HG03575 (cell line): ENCODE measurements around the gene CLPTM1L.

ENCODE experiments used
- ATAC-seq: cut with Tn5 transposase; IDR thresholded peaks from one replicate; pipeline ENCODE4 v1.9.1; 2021; ENCODE audit not compliant: unreplicated experiment, insufficient number of reproducible peaks, low FRiP score; ENCODE audit errors: extremely low read depth

The CLPTM1L gene

DNA sequence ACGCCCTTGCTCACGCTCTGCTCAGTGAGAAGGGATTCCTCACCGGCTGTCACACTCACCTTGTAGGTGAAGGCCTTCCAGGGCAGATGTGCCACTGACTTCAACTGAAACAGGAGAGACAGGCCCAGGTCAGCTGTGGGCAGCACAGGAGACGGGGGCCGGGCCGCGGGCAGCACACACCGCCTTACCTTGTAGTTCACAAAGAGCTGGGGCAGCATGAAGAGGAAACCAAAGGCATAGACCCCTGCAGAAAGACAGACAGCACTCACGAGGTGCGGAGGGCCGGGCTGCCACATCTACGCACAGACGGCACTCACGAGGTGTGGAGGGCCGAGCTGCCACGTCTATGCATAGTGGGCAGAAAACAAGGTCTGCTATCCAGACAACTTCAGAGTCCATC is 23.3 kb downstream of the CLPTM1L start:
- ATAC-seq = no peak

GRCh38 chr5:1320436-1321344 is 24.2 kb downstream of the CLPTM1L start:
- no peak for ATAC-seq

DNA sequence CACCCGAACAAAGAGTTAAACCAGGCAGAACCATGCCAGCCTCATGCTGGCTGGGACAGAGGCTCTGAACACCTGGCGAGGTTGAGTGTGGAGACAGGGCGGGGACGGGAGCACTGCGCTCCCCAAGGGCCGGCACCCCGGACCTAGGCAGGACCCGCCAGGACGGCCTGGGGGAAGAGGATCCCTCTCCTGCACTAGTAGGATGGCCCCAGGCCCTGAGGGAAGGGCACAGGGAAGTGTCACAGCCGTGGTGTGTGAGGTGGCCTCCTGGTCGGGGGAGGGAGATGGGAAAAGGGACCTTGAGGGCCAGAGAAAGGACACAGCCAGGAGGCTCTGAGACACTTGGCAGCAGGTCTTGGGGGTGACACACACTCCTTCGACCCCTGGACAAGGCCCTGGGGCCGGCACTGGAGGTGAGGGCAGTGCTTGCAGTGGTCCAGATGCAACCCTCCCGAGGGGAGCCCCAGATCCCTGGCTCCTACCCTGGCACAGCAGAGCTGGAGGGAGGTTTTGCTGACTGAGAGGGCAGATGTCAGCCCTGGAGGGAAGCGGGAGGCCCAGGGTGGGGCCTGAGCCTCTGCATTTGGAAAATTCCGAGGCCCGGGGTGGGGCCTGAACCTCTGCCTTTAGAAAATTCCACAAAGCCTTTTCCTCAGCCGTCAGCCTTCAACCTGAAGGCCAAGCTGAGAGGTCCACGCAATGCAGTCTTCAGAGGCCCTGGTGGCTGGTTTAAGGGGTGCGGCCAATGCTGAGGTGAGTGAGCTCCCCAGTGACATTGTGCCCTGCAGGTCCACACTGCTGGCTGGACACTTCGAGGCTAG is 25.3 kb downstream of the CLPTM1L start:
- ATAC-seq = no peak

GRCh38 chr5:1318659-1319251 is 26.1 kb downstream of the CLPTM1L start:
- no peak for ATAC-seq

DNA sequence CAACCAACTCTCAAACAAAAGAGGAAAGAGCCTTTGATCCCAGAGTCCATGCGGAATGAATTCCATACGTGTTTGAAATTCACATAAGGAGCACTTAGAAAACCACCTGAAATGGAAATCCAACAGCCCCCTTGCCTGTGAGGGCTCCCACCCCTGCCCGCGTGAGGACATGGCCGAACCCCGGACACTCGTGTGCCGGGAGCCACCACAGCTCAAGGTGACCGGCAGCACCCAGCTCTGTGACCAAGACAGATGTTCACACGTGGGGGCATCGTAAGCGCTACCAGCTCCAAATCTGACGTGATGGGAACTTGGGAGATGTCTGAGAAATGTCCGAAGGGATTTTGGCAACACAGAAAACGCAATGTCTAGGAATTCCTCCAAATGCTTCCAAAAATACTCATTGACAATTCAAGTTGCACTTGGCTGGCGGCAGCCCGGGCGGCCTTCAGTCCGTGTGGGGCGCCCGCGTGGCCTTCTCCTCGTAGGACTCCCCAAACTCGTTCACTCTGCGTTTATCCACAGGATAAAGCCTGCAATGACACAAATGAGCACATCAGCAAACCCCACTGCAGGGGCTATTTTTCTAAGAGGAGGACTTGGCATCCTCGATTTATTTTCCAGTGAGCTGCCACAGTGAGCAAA is 26.9 kb downstream of the CLPTM1L start:
- ATAC-seq = no peak

GRCh38 chr5:1316588-1317340 is 28.1 kb downstream of the CLPTM1L start:
- no peak for ATAC-seq

- ATAC-seq = peak; percentile 27
These were observed 29.0 kb downstream of the CLPTM1L start for GRCh38 chr5:1315709-1316587.

DNA sequence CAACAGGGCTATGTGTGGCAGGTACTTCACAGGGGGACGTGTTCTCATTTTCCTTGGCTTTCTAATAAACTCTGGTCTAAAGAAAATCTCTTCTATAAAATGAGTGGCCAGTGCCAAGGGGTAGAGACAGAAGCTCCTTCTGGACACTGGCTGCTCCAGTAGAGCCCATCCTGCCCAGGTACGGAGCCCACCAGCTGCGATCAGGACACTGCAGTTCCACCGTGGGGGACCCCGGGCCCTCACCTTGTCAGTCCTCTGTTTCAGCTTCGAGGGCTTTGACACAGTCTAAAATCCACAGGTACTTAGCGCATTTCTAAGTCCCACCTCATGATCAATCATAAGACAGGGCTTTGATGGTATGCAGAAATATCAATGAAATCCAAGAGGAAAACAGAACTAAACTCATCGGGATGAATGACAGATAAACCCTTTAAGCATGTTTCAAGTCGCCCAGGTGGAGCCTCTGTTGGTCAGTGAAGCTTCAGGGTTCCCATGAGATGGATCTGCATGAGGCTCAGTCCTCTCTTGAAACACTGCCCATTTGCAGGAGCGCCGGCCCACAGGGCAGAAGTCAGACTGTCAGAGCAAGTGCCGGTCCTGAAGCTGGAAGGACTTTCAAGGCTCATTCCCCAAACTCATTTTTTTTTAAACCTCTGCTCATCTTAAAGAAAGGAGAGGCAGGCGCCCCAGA is 29.7 kb downstream of the CLPTM1L start:
- no peak for ATAC-seq

- ATAC-seq = no peak
These were observed 30.3 kb downstream of the CLPTM1L start for GRCh38 chr5:1314564-1314982.

DNA sequence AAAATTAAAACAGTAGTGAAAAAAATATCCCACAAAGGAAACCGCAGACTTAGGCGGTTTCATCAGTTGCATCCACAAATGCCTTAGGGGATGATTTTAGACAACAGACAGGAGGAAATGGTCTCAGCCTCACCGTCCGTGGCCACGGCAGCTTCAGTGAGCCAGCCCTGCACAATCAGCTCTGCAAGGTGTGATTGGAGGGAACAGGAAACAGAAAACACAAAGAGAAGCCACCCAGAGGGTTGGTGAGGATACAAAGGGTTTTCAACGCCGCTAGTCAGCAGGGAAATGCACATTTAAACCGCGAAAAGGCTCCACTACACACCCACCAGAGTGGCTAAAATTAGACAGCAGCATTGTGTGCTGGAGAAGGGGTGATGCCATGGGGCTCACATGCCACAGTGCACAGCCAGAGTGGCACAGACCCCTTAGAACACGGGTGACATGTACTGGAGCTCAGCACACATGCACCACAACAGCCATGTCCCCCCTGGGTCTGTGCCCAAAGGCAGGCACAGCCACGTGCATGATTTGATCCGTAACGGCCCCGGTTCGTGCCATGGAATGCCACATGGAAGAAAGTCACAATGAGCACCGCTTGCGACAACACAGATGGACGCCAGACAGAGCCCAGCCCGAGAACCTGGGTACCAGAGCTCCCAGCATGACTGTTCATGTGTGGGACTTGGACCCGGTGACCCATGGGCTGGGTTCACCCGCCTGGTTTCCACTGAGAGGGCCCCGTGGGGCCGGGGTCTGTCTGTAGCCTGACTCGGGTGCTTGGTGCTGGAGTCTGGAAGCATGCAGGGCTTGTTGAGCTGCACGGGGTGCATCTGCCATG is 31.7 kb downstream of the CLPTM1L start:
- ATAC-seq = peak; percentile 56

GRCh38 chr5:1312206-1312605 is 32.7 kb downstream of the CLPTM1L start:
- no peak for ATAC-seq

GRCh38 chr5:1311439-1312055 is 33.4 kb downstream of the CLPTM1L start:
- ATAC-seq = no peak

GRCh38 chr5:1310118-1310517 is 34.8 kb downstream of the CLPTM1L start:
- ATAC-seq = no peak

DNA sequence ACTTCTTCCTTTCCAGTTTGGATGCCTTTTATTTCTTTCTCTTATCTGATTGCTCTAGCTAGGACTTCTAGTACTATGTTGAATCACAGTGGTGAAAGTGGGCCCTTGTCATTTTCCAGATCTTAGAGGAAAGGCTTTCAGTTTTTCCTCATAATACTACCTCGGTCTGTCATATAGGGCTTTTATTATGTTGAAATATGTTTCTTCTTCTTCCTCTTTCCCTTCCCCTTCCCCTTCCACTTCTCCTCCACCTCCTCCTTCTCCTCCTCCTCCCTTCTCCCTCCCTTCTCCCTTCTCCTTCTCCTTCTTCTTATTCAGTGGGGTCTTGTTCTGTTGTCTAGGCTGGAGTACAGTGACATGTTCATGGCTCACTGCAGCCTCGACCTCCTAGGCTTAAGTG is 40.9 kb downstream of the CLPTM1L start:
- ATAC-seq = no peak

DNA sequence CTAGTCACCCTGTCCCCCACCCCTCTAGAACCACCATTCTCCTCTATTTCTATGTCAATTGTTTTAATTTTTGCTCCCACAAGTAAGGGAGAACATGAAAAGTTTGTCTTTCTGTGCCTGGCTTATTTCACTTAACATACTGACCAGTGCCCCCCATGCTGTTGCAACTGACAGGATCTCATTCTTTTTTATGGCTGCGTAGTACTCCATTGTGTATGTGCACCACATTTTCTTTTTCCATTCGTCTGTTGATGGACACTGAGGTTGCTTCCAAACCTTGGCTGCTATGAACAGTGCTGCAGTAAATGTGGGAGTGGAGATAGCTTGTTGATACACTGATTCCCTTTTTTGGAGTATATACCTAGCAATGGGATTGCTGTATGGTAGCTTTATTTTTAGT is 42.6 kb downstream of the CLPTM1L start:
- no peak for ATAC-seq

DNA sequence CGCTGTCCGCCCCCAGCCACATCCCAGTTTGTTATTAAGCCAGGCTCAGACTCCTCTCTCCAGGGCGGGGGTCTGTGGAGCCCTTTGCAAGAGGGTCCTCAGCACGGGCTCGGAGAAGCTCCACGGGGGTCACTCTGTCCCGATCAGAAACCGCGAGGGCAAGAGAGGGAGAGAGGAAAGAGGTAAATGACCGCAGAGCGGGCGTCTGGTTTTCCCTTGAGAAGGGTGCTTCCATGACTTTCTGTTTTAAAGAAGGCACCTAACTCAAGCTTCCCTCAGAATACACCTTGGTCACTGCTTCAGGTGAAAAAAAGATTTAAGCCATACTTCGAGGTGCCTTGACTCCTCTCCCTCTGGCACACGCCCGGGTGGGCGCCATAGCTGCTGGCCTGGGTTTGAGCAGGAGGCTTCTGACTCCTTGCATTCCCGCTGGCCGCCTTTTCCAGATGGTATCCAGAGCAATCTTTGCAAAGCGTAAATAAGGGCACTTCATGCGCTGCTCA is 44.3 kb downstream of the CLPTM1L start:
- no peak for ATAC-seq
